GM23338 (cell line): Measurements from ENCODE around the gene CMIP.

Experiments used
- CREB1 ChIP-seq: fragments of 250-450 bp; sonication (Bioruptor Pico); IDR thresholded peaks from 2 replicates; pipeline ENCODE4 v1.5.0; 2020; ENCODE audit warnings: low read depth, mild to moderate bottlenecking, moderate library complexity
- ETS1 ChIP-seq: IDR thresholded peaks from 2 replicates; pipeline ENCODE4 v1.6.1; 2016; ENCODE audit warnings: antibody characterized with exemption
- EZH2 ChIP-seq: fragments of 200-600 bp; sonication (generic); IDR thresholded peaks from one replicate; pipeline ENCODE4 v1.8.0; 2017; ENCODE audit warnings: antibody characterized with exemption, mild to moderate bottlenecking, low read depth; ENCODE audit not compliant: unreplicated experiment
- EZH2phosphoT487 ChIP-seq: fragments of 200-600 bp; sonication (generic); IDR thresholded peaks from one replicate; pipeline ENCODE4 v1.8.1; 2018; ENCODE audit warnings: antibody characterized with exemption; ENCODE audit not compliant: unreplicated experiment
- JUNB ChIP-seq: IDR thresholded peaks from one replicate; pipeline ENCODE4 v1.6.1; 2016; ENCODE audit warnings: antibody characterized with exemption; ENCODE audit not compliant: unreplicated experiment
- NANOG ChIP-seq: IDR thresholded peaks from 2 replicates; pipeline ENCODE4 v1.6.1; 2016; ENCODE audit warnings: antibody characterized with exemption, borderline replicate concordance
- POLR2AphosphoS5 ChIP-seq: IDR thresholded peaks from 2 replicates; pipeline ENCODE4 v1.6.1; 2016; ENCODE audit warnings: antibody characterized with exemption, low read depth
- REST ChIP-seq: IDR thresholded peaks from one replicate; pipeline ENCODE4 v1.6.1; 2018; ENCODE audit warnings: antibody characterized with exemption; ENCODE audit not compliant: unreplicated experiment
- ZNF114 ChIP-seq: fragments of 250-450 bp; sonication (Bioruptor Pico); IDR thresholded peaks from 2 replicates; pipeline ENCODE4 v1.5.0; 2020; ENCODE audit warnings: mild to moderate bottlenecking, moderate library complexity
- ZNF331 ChIP-seq: fragments of 250-450 bp; sonication (Bioruptor Pico); IDR thresholded peaks from 2 replicates; pipeline ENCODE4 v1.5.0; 2020; ENCODE audit warnings: low read depth, mild to moderate bottlenecking, moderate library complexity
- TF ChIP-seq, protein P1 (sequence below), 2 experiments: fragments of 200-600 bp in 1 of 2; sonication (generic) in 1 of 2; conservative IDR thresholded peaks; 2 replicates each; pipeline versions ENCODE4 v1.5.1 to v1.6.1; 2016 to 2017; ENCODE audit warnings: antibody characterized with exemption in 2 of 2, low read depth in 2 of 2, mild to moderate bottlenecking in 2 of 2, moderate library complexity in 1 of 2

- TF ChIP-seq, protein P1, sequence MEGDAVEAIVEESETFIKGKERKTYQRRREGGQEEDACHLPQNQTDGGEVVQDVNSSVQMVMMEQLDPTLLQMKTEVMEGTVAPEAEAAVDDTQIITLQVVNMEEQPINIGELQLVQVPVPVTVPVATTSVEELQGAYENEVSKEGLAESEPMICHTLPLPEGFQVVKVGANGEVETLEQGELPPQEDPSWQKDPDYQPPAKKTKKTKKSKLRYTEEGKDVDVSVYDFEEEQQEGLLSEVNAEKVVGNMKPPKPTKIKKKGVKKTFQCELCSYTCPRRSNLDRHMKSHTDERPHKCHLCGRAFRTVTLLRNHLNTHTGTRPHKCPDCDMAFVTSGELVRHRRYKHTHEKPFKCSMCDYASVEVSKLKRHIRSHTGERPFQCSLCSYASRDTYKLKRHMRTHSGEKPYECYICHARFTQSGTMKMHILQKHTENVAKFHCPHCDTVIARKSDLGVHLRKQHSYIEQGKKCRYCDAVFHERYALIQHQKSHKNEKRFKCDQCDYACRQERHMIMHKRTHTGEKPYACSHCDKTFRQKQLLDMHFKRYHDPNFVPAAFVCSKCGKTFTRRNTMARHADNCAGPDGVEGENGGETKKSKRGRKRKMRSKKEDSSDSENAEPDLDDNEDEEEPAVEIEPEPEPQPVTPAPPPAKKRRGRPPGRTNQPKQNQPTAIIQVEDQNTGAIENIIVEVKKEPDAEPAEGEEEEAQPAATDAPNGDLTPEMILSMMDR (conservative IDR thresholded peaks at IDR 0.05; ENCODE audit: low read depth in 2 of 2), result no peak
- TF ChIP-seq EZH2 (no peak), REST (no peak), POLR2AphosphoS5 (no peak), JUNB (no peak), ZNF331 (no peak), ZNF114 (CRISPR knock-in tag) (no peak), EZH2phosphoT487 (no peak), CREB1 (CRISPR knock-in tag) (no peak), ETS1 (no peak), NANOG (no peak)
Observed at GRCh38 chr16:81535679-81536360, 91.2 kb downstream of the CMIP start.
